Type B pancreatic cell (in vitro differentiated cells): ENCODE data around the gene ENPP7. TPM values are rescaled to one million over a fixed set of nuclear protein-coding genes. Genes with fewer than 3 reads are reported as not detected.
A peak's percentile ranks its signal among the peaks of the same experiment; 100 is the strongest.

ENCODE experiments used
- DNase-seq: peaks from one replicate; pipeline ENCODE4 v3.0.0; 2021; ENCODE audit warnings: mixed read lengths; ENCODE audit not compliant: unreplicated experiment; ENCODE audit errors: extremely low spot score
- H3K27ac Mint-ChIP-seq: 2 replicates; pipeline ENCODE4 v1.8.0; 2021; ENCODE audit warnings: mild to moderate bottlenecking, mixed read lengths
- H3K27me3 Mint-ChIP-seq: 2 replicates; pipeline ENCODE4 v1.8.0; 2021; ENCODE audit warnings: mixed read lengths
- H3K36me3 Mint-ChIP-seq: 2 replicates; pipeline ENCODE4 v1.8.0; 2021; ENCODE audit warnings: mixed read lengths
- H3K4me1 Mint-ChIP-seq: one replicate; pipeline ENCODE4 v1.8.0; 2021; ENCODE audit warnings: mixed read lengths; ENCODE audit not compliant: unreplicated experiment
- H3K4me3 Mint-ChIP-seq: 2 replicates; pipeline ENCODE4 v1.8.0; 2021; ENCODE audit warnings: mild to moderate bottlenecking, mixed read lengths
- H3K9me3 Mint-ChIP-seq: 2 replicates; pipeline ENCODE4 v1.8.0; 2021; ENCODE audit warnings: mixed read lengths
- total RNA-seq: library from RNA; stranded (reverse); gene quantifications from 2 replicates; pipeline ENCODE4 v1.2.1, GENCODE V29; 2021; ENCODE audit warnings: low replicate concordance
- TF ChIP-seq, protein P1 (sequence below): fragments of 200-600 bp; sonication (generic); conservative IDR thresholded peaks from 2 replicates; pipeline ENCODE4 v1.5.0; 2021; ENCODE audit warnings: antibody characterized with exemption, mild to moderate bottlenecking

ENPP7 gene
- total RNA-seq, 1 donor from 2014 or later = 5.3 TPM

GRCh38 chr17:79777120-79777893 is 46.6 kb downstream of the ENPP7 start:
- peak; percentile 80 for DNase-seq
- no peaks in the 10 kb centered on the region for H3K9me3 Mint-ChIP-seq
- H3K4me1 Mint-ChIP-seq = peaks cover 45% of the 10 kb centered on the region
- peaks cover 21% of the 10 kb centered on the region for H3K27me3 Mint-ChIP-seq
- peaks cover 17% of the 10 kb centered on the region for H3K36me3 Mint-ChIP-seq
- TF ChIP-seq, protein P1, sequence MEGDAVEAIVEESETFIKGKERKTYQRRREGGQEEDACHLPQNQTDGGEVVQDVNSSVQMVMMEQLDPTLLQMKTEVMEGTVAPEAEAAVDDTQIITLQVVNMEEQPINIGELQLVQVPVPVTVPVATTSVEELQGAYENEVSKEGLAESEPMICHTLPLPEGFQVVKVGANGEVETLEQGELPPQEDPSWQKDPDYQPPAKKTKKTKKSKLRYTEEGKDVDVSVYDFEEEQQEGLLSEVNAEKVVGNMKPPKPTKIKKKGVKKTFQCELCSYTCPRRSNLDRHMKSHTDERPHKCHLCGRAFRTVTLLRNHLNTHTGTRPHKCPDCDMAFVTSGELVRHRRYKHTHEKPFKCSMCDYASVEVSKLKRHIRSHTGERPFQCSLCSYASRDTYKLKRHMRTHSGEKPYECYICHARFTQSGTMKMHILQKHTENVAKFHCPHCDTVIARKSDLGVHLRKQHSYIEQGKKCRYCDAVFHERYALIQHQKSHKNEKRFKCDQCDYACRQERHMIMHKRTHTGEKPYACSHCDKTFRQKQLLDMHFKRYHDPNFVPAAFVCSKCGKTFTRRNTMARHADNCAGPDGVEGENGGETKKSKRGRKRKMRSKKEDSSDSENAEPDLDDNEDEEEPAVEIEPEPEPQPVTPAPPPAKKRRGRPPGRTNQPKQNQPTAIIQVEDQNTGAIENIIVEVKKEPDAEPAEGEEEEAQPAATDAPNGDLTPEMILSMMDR = peak; percentile 68
- peak overlapping the region; percentile 62 for H3K27ac Mint-ChIP-seq
- H3K4me3 Mint-ChIP-seq = peak overlapping the region; percentile 78

DNA sequence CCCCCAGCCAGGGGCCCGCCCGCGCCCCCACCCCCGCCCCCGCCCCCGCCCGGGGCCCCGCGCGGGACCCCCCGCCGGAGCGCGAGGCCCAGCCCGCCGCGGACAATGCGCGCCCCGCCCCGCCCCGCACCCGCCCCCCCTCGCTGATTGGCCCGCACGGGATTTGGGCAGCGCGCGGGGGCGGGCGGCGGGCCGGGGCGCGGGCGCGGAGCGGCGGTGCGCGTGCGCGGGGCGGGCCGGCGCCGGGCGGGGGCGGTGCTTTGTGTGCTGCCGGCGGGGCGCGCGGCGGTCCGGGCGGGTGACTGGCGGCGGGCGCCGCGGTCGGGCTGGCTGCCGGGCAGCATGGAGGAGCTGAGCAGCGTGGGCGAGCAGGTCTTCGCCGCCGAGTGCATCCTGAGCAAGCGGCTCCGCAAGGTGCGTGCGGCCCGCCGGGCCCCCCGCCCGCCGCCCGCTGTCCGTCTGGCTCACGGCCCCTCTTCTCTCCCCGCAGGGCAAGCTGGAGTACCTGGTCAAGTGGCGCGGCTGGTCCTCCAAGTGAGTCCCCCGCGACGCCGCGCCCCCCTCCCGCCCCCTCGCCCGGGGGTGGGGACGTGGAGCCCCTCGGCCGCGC is 47.3 kb downstream of the ENPP7 start, which contains the start of gene CBX2:
Gene CBX2 (plus strand): TSS at position 255 of the 610 bp plus-strand sequence. CDS start 88 bp downstream, at position 343.
- H3K9me3 Mint-ChIP-seq = no peaks in the 10 kb centered on the region
- peaks cover 45% of the 10 kb centered on the region for H3K4me1 Mint-ChIP-seq
- peak within 1 kb of the TSS; percentile 95 for H3K4me3 Mint-ChIP-seq
- H3K27me3 Mint-ChIP-seq = peaks cover 20% of the 10 kb centered on the region
- peak; percentile 89 for DNase-seq
- H3K27ac Mint-ChIP-seq = peak within 1 kb of the TSS; percentile 88
- peaks cover 23% of the 10 kb centered on the region for H3K36me3 Mint-ChIP-seq
- TF ChIP-seq, protein P1 = no peak

- H3K4me1 Mint-ChIP-seq = peaks cover 45% of the 10 kb centered on the region
- peak overlapping the region; percentile 95 for H3K4me3 Mint-ChIP-seq
- TF ChIP-seq, protein P1 = peak; percentile 19
- H3K36me3 Mint-ChIP-seq = peaks cover 23% of the 10 kb centered on the region
- no peak for DNase-seq
- H3K27me3 Mint-ChIP-seq = peaks cover 17% of the 10 kb centered on the region
- H3K9me3 Mint-ChIP-seq = no peaks in the 10 kb centered on the region
- peak overlapping the region; percentile 88 for H3K27ac Mint-ChIP-seq
Observed at GRCh38 chr17:79778504-79779083, 47.9 kb downstream of the ENPP7 start.

DNA sequence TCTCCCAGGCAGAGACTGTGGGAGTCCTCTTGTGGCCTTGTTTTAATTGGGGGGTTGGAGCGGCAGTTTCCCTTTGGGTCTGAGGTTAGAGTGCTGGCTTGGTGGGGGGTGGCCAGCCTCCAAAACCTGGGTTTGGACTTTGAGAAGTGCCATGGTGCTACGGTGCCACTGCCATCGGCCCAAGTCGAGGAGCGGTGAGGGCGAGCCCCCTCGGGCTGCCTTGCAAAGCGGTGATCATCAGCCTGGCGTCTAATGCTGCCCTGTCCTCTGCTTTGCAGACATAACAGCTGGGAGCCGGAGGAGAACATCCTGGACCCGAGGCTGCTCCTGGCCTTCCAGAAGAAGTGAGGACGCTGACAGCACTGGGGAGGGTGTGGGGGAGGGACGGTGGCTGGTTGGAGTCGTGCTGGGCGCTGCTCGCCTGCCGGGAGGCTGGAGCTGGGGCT is 48.4 kb downstream of the ENPP7 start:
- H3K36me3 Mint-ChIP-seq = peaks cover 23% of the 10 kb centered on the region
- DNase-seq = no peak
- TF ChIP-seq, protein P1 = no peak
- H3K27ac Mint-ChIP-seq = peak overlapping the region; percentile 88
- no peaks in the 10 kb centered on the region for H3K9me3 Mint-ChIP-seq
- peaks cover 41% of the 10 kb centered on the region for H3K4me1 Mint-ChIP-seq
- H3K27me3 Mint-ChIP-seq = peaks cover 13% of the 10 kb centered on the region
- peak overlapping the region; percentile 95 for H3K4me3 Mint-ChIP-seq

- TF ChIP-seq, protein P1 = no peak
- H3K4me1 Mint-ChIP-seq = peaks cover 34% of the 10 kb centered on the region
- H3K36me3 Mint-ChIP-seq = peaks cover 23% of the 10 kb centered on the region
- no peak for DNase-seq
- H3K27me3 Mint-ChIP-seq = peaks cover 10% of the 10 kb centered on the region
- H3K4me3 Mint-ChIP-seq = peak overlapping the region; percentile 95
- H3K27ac Mint-ChIP-seq = peak overlapping the region; percentile 88
- no peaks in the 10 kb centered on the region for H3K9me3 Mint-ChIP-seq
Observed at GRCh38 chr17:79779661-79780365, 49.1 kb downstream of the ENPP7 start.
